Measurements from ENCODE around the gene TASL.
"Not testable (repeated sequence)": the region's sequence is repeated elsewhere in the genome, so short reads cannot be mapped to it uniquely, and the experiment has no call there.

Gene TASL

DNA sequence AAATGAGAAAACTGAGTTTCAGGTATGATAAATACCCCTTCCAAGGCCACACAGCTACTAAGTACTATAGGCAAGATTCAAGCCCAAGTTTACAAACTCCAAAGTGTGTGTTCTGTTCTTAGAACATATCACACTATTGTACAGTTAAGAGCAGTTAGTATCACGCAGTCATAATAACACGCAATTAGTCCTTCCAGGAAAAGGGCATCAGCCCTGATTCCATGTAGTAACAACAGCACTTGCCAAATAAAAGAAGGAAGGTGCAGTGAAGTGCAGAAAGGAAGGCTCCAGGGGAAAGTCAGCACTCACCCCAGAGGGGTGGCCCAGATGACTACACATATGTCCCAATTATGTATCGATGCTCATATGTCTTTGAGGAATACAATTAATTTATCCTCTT is 4.4 kb downstream of the TASL start:
- H3K27ac ChIP-seq: no peak overlapping the region
- no peak for TF ChIP-seq ZFX (IDR thresholded peaks at IDR 0.05)
- TF ChIP-seq, protein P1, sequence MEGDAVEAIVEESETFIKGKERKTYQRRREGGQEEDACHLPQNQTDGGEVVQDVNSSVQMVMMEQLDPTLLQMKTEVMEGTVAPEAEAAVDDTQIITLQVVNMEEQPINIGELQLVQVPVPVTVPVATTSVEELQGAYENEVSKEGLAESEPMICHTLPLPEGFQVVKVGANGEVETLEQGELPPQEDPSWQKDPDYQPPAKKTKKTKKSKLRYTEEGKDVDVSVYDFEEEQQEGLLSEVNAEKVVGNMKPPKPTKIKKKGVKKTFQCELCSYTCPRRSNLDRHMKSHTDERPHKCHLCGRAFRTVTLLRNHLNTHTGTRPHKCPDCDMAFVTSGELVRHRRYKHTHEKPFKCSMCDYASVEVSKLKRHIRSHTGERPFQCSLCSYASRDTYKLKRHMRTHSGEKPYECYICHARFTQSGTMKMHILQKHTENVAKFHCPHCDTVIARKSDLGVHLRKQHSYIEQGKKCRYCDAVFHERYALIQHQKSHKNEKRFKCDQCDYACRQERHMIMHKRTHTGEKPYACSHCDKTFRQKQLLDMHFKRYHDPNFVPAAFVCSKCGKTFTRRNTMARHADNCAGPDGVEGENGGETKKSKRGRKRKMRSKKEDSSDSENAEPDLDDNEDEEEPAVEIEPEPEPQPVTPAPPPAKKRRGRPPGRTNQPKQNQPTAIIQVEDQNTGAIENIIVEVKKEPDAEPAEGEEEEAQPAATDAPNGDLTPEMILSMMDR (conservative IDR thresholded peaks at IDR 0.05): no peak

DNA sequence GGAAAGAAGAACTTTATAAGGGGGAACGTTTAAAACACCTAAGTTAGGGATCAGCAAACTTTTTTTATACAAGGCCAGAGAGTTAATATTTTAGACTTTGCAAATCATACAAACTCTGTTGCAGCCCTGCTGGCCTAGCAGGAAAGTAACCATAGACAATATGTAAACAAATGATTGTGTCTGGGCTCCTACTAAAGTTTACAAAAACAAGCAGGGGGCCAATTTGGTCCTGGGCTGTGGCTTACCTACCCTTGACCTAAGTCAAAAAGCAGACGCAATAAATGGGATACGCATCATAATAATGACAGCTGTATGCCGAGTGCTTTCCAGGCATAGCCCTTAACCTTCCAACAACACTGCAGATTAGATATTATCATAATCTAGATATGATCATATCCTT is 4.9 kb downstream of the TASL start:
- TF ChIP-seq, protein P1 (conservative IDR thresholded peaks at IDR 0.05): no peak
- no peak for TF ChIP-seq ZFX (IDR thresholded peaks at IDR 0.05)
- no peak overlapping the region for H3K27ac ChIP-seq

DNA sequence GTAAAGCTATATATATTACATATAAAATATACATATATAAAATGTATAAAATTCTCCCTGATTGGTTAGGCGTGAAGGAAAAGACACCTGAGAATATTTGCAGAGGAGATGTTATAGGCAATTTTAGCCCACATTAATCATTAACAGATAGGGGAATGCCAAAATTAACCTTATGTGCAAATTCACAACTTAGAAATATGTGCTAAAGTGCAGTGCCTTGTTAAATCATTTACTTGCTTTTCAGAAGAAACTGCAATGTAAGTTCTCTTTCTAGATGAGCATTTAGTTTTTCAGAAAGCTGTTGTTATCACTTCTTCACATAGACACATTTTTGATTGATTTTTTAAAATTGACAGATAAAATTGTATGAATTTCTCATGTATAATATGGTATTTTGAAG is 5.6 kb downstream of the TASL start:
- no peak overlapping the region for H3K27ac ChIP-seq
- no peak for TF ChIP-seq ZFX (IDR thresholded peaks at IDR 0.05)
- TF ChIP-seq, protein P1 (conservative IDR thresholded peaks at IDR 0.05): no peak

- H3K27ac ChIP-seq: no peak overlapping the region
- TF ChIP-seq, protein P1 (conservative IDR thresholded peaks at IDR 0.05): peak; percentile 58
- TF ChIP-seq ZFX (IDR thresholded peaks at IDR 0.05): no peak
Measured at GRCh38 chrX:30570505-30570904, 7.1 kb downstream of the TASL start.

- TF ChIP-seq ZFX (IDR thresholded peaks at IDR 0.05): no peak
- TF ChIP-seq, protein P1 (conservative IDR thresholded peaks at IDR 0.05): no peak
- H3K27ac ChIP-seq: no peak overlapping the region
Measured at GRCh38 chrX:30568136-30568535, 9.4 kb downstream of the TASL start.

DNA sequence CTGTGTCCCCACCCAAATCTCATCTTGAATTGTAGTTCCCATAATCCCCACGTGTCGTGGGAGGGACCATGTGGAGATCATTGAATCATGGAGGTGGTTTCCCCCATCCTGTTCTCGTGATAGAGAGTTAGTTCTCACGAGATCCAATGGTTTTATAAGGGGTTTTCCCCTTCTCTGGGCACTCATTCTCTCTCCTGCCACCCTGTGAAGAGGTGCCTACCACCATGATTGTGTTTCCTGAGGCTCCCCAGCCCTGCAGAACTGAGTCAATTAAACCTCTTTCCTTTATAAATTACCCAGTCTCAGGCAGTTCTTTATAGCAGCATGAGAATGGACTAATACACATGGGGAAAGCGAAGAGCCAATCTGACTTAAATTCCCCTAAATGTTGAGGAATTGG is 14.5 kb downstream of the TASL start:
- not testable (repeated sequence) for H3K27ac ChIP-seq

DNA sequence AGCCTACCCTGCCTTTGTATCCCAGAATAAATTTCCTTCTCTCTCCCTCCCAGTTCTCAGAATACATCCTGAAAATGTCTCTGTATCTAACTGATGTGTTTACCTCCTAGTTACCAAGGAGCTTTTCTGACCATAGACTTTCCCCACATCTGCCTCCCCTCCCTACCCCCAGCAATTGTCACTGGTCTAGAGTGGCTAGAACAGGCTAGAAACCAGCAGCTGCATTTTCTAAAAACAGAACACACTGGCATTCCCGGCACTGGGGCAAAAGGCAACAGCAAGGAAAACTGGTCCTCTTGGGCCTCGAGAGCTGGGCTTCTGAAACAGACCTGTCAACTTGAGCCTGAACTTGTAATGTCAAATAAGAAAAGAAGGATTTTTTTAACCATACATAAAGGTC is 16.4 kb downstream of the TASL start:
- H3K27ac ChIP-seq: no peak overlapping the region
- TF ChIP-seq ZFX (IDR thresholded peaks at IDR 0.05): no peak
- TF ChIP-seq, protein P1 (conservative IDR thresholded peaks at IDR 0.05): no peak

DNA sequence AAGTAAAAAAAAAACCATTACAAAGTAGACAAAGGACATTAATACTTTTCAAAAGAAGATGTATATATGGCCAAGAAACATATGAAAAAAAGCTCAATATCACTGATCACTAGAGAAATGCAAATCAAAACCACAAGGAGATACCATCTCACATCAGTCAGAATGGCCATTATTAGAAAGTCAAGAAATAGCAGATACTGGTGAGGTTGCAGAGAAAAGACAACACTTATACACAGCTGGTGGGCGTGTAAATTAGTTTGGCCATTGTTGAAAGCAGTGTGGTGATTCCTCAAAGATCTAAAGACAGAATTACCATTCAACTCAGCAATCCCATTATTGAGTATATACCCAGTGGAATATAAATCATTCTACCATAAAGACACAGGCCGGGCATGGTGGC is 39.3 kb downstream of the TASL start:
- TF ChIP-seq ZFX (IDR thresholded peaks at IDR 0.05): no peak
- TF ChIP-seq, protein P1 (conservative IDR thresholded peaks at IDR 0.05): no peak
- H3K27ac ChIP-seq: no peak overlapping the region
